Cardiac muscle cell (in vitro differentiated cells and primary cell): ENCODE results near the gene GSK3B. TPM values are rescaled to one million over a fixed set of nuclear protein-coding genes. Genes with fewer than 3 reads are reported as not detected.

Experiments
- DNase-seq, 2 donors: peaks; one replicate each; pipeline versions ENCODE4 v3.0.0 to v3.0.0-alpha.2; 2010 to 2017; ENCODE audit warnings: low read depth in 1 of 2, low spot score in 1 of 2
- H3K27ac ChIP-seq: fragments of 200-600 bp; sonication (generic); 2 replicates; pipeline ENCODE4 v1.5.1; 2016
- H3K27me3 ChIP-seq: fragments of 200-600 bp; sonication (generic); 2 replicates; pipeline ENCODE4 v1.6.0; 2016; ENCODE audit warnings: control low read depth
- H3K36me3 ChIP-seq: fragments of 200-600 bp; sonication (generic); 2 replicates; pipeline ENCODE4 v1.5.1; 2016; ENCODE audit warnings: control low read depth
- H3K4me1 ChIP-seq: fragments of 200-600 bp; sonication (generic); 2 replicates; pipeline ENCODE4 v1.8.1; 2017; ENCODE audit warnings: low read depth, mild to moderate bottlenecking, mixed run types
- H3K4me3 ChIP-seq: fragments of 200-600 bp; sonication (generic); 2 replicates; pipeline ENCODE4 v1.5.1; 2016; ENCODE audit warnings: mild to moderate bottlenecking
- H3K9me3 ChIP-seq: fragments of 200-600 bp; sonication (generic); 2 replicates; pipeline ENCODE4 v1.5.1; 2017; ENCODE audit warnings: low read depth, mild to moderate bottlenecking, control low read depth
- CTCF ChIP-seq: IDR thresholded peaks from 2 replicates; pipeline ENCODE4 v1.5.1; 2012; ENCODE audit warnings: low read depth, mild to moderate bottlenecking, low read length
- polyA plus RNA-seq: library from polyadenylated mRNA; unstranded; fragments of >200 nt; fragmentation: Nextera tagmentation; extraction: Ambion mirVana; gene quantifications from 2 replicates; pipeline ENCODE4 v1.2.1, GENCODE V29; 2016
- total RNA-seq: library from RNA; depleted of rRNA; stranded (reverse); fragments of >200 nt; gene quantifications from 2 replicates; pipeline ENCODE4 v1.2.3, GENCODE V29; 2016

Gene GSK3B
- total and polyA plus RNA-seq, 2 experiments from 2014 or later, result 20.4 to 48.3 TPM

DNA sequence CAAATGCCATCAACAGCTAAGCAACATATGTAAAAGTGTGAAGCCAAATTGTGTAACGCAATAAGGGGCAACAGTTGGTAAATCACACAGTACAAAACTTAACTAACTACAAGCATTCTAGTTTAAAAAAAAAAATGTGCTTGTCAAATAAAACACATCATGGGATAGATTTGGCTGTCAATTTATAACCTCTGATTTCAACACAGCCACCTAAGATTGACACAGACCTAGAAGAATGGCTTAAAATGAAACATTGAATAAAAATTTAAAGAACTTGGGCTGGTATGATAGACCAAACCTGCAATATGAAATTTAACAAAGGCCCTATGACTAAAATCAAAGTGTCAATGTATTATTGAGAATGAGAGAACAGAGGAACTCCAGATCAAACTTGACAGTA, 164.0 kb downstream of the GSK3B start:
- H3K27me3 ChIP-seq, result no peaks in the 10 kb centered on the region
- H3K9me3 ChIP-seq, result no peaks in the 10 kb centered on the region
- DNase-seq, result no peak
- H3K36me3 ChIP-seq, result no peaks in the 10 kb centered on the region
- no peak for TF ChIP-seq CTCF
- H3K4me1 ChIP-seq, result no peaks in the 10 kb centered on the region
- H3K4me3 ChIP-seq, result no peak overlapping the region
- H3K27ac ChIP-seq, result no peak overlapping the region

GRCh38 chr3:119927190-119927589, 167.1 kb downstream of the GSK3B start:
- H3K36me3 ChIP-seq, result peaks cover 6% of the 10 kb centered on the region
- no peaks in the 10 kb centered on the region for H3K27me3 ChIP-seq
- no peak for DNase-seq
- no peak for TF ChIP-seq CTCF
- H3K27ac ChIP-seq, result no peak overlapping the region
- H3K4me3 ChIP-seq, result no peak overlapping the region
- H3K9me3 ChIP-seq, result no peaks in the 10 kb centered on the region
- H3K4me1 ChIP-seq, result no peaks in the 10 kb centered on the region

- Histone ChIP-seq H3K4me3 (no peak overlapping the region), H3K27ac (no peak overlapping the region), H3K27me3 (no peaks in the 10 kb centered on the region), H3K4me1 (no peaks in the 10 kb centered on the region), H3K9me3 (no peaks in the 10 kb centered on the region), H3K36me3 (peaks cover 10% of the 10 kb centered on the region)
- no peak for TF ChIP-seq CTCF
- no peak for DNase-seq
Measured at GRCh38 chr3:119924111-119925094, 169.8 kb downstream of the GSK3B start.

DNA sequence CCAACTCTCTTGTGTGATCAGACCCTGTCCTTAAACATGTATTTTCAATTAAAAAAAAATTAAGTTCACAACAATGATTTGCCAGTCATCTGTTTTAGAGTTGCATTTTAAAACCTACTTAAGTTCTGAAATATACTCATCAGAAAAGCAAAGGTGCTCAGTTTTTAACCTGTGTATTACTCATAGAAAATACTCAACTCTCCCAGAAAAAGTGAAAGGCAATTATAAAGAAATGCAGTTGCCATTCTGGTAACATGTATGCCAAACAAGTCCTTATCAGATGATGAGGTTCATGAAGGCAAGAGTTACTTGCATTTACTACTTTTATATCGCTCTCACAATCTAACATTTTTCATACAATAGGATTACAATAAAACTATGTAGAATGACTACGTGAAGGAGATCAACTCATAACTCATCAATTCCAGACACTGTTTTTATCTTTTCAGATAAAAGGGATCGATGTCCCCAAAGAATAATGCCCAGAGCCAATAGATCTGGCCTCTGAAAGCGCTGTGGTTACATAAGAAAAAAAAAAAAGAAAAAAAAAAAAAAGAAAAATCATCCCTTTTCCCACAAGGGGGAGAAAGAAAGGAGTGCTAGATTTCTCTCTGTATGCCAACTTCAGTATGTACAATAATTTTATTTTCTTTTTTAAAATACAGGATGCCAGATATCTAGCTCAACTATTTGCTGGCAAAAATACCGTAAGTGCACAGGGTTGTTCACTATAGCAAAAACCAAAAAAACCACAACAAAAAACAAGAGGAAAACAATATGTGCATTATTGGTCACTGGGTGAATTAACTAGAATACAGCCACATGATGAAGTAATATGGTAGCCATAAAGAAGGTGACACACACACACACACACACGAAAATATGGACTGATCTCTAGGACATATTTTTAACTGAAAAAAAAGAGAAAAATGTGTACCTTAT, 175.0 kb downstream of the GSK3B start:
- Histone ChIP-seq H3K27me3 (no peaks in the 10 kb centered on the region), H3K4me3 (no peak overlapping the region), H3K4me1 (peaks cover 5% of the 10 kb centered on the region), H3K36me3 (peaks cover 10% of the 10 kb centered on the region), H3K9me3 (no peaks in the 10 kb centered on the region), H3K27ac (no peak overlapping the region)
- no peak for DNase-seq
- TF ChIP-seq CTCF, result no peak

- no peaks in the 10 kb centered on the region for H3K36me3 ChIP-seq
- no peaks in the 10 kb centered on the region for H3K9me3 ChIP-seq
- H3K27ac ChIP-seq, result no peak overlapping the region
- peaks cover 15% of the 10 kb centered on the region for H3K4me1 ChIP-seq
- TF ChIP-seq CTCF, result no peak
- no peaks in the 10 kb centered on the region for H3K27me3 ChIP-seq
- H3K4me3 ChIP-seq, result no peak overlapping the region
- peak in 1 of 2 donors; percentile 8 for DNase-seq
Measured at GRCh38 chr3:119913021-119913420, 181.2 kb downstream of the GSK3B start.
